ENCODE results near the gene TBX2. TPM values are rescaled to one million over a fixed set of nuclear protein-coding genes. Genes with fewer than 3 reads are reported as not detected.

Gene TBX2
- total and polyA plus RNA-seq, 2 of the 13 experiments (the other 11 are each of a cell fraction or from before 2014, with no cell fraction given), result 2.8 to 15.3 TPM

DNA sequence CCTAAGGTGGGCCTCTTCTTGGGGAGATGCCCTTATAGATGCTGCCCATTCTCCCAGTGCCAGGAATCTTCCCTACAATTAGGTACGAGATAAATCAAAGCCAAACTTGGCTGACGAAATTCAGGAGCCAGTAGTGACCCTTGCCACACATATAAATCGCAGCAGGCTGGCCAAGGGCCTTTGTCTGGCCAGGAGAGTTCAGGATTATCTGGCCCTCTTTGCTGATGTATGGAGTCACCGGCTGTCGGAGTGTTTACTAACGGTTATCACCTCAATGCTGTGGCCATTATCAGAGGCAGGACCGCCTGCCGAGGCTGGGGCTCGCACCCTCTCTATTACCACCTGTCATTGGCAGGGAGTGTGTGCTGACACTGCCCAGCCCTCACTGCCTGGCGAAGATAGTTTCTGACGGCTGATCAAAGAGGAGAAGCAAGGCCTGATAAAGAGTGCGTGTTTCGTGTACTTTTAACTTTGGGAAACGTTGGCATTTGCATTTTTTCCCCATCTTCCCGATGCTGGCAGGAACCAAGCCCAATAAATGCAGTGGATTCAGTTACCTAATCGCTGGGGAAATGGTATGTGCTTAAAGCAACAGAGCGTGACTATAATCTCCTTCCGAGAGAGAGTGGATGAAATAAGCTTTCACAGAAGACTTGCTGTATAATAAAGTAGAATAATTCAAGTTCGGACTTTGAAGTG is 32.8 kb upstream of the TBX2 start (continued):
- TF ChIP-seq ZNF30 (CRISPR knock-in tag; IDR thresholded peaks at IDR 0.05), result no peak
- no peak for TF ChIP-seq HNF4G (IDR thresholded peaks at IDR 0.05; ENCODE audit: borderline replicate concordance, low read depth, low read length)
- TF ChIP-seq HNF4G (CRISPR knock-in tag; IDR thresholded peaks at IDR 0.05; ENCODE audit: borderline replicate concordance, low read depth), result peak; percentile 65; the same call in 1 of the 2 replicates
- TF ChIP-seq ZNF260 (CRISPR knock-in tag; IDR thresholded peaks at IDR 0.05; ENCODE audit: borderline replicate concordance, low read depth), result no peak
- TF ChIP-seq FLYWCH1 (CRISPR knock-in tag; IDR thresholded peaks at IDR 0.05), result no peak
- peak; percentile 83 for TF ChIP-seq SKI (IDR thresholded peaks at IDR 0.05; ENCODE audit: partially characterized antibody)
- TF ChIP-seq ZSCAN20 (CRISPR knock-in tag; IDR thresholded peaks at IDR 0.05; ENCODE audit: borderline replicate concordance), result no peak
- TF ChIP-seq, protein P1, sequence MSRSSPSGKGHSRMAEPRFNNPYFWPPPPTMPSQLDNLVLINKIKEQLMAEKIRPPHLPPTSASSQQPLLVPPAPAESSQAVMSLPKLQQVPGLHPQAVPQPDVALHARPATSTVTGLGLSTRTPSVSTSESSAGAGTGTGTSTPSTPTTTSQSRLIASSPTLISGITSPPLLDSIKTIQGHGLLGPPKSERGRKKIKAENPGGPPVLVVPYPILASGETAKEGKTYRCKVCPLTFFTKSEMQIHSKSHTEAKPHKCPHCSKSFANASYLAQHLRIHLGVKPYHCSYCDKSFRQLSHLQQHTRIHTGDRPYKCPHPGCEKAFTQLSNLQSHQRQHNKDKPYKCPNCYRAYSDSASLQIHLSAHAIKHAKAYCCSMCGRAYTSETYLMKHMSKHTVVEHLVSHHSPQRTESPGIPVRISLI (CRISPR knock-in tag; IDR thresholded peaks at IDR 0.05; ENCODE audit: borderline replicate concordance), result peak; percentile 39; the same call in 1 of the 2 replicates
- TF ChIP-seq, protein P2, sequence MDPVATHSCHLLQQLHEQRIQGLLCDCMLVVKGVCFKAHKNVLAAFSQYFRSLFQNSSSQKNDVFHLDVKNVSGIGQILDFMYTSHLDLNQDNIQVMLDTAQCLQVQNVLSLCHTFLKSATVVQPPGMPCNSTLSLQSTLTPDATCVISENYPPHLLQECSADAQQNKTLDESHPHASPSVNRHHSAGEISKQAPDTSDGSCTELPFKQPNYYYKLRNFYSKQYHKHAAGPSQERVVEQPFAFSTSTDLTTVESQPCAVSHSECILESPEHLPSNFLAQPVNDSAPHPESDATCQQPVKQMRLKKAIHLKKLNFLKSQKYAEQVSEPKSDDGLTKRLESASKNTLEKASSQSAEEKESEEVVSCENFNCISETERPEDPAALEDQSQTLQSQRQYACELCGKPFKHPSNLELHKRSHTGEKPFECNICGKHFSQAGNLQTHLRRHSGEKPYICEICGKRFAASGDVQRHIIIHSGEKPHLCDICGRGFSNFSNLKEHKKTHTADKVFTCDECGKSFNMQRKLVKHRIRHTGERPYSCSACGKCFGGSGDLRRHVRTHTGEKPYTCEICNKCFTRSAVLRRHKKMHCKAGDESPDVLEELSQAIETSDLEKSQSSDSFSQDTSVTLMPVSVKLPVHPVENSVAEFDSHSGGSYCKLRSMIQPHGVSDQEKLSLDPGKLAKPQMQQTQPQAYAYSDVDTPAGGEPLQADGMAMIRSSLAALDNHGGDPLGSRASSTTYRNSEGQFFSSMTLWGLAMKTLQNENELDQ (CRISPR knock-in tag; IDR thresholded peaks at IDR 0.05; ENCODE audit: borderline replicate concordance), result peak; percentile 91; the same call in 1 of the 2 replicates
- TF ChIP-seq SIN3A (IDR thresholded peaks at IDR 0.05; ENCODE audit: borderline replicate concordance, low read depth, low read length), result no peak
- TF ChIP-seq, protein P3, sequence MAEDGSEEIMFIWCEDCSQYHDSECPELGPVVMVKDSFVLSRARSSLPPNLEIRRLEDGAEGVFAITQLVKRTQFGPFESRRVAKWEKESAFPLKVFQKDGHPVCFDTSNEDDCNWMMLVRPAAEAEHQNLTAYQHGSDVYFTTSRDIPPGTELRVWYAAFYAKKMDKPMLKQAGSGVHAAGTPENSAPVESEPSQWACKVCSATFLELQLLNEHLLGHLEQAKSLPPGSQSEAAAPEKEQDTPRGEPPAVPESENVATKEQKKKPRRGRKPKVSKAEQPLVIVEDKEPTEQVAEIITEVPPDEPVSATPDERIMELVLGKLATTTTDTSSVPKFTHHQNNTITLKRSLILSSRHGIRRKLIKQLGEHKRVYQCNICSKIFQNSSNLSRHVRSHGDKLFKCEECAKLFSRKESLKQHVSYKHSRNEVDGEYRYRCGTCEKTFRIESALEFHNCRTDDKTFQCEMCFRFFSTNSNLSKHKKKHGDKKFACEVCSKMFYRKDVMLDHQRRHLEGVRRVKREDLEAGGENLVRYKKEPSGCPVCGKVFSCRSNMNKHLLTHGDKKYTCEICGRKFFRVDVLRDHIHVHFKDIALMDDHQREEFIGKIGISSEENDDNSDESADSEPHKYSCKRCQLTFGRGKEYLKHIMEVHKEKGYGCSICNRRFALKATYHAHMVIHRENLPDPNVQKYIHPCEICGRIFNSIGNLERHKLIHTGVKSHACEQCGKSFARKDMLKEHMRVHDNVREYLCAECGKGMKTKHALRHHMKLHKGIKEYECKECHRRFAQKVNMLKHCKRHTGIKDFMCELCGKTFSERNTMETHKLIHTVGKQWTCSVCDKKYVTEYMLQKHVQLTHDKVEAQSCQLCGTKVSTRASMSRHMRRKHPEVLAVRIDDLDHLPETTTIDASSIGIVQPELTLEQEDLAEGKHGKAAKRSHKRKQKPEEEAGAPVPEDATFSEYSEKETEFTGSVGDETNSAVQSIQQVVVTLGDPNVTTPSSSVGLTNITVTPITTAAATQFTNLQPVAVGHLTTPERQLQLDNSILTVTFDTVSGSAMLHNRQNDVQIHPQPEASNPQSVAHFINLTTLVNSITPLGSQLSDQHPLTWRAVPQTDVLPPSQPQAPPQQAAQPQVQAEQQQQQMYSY (CRISPR knock-in tag; IDR thresholded peaks at IDR 0.05), result no peak
- no peak for TF ChIP-seq TRIM24 (CRISPR knock-in tag; IDR thresholded peaks at IDR 0.05)
- no peak for TF ChIP-seq CENPT (CRISPR knock-in tag; IDR thresholded peaks at IDR 0.05; ENCODE audit: low read depth)
- peak; percentile 96 for TF ChIP-seq RXRA (CRISPR knock-in tag; IDR thresholded peaks at IDR 0.05)
- TF ChIP-seq, protein P4, sequence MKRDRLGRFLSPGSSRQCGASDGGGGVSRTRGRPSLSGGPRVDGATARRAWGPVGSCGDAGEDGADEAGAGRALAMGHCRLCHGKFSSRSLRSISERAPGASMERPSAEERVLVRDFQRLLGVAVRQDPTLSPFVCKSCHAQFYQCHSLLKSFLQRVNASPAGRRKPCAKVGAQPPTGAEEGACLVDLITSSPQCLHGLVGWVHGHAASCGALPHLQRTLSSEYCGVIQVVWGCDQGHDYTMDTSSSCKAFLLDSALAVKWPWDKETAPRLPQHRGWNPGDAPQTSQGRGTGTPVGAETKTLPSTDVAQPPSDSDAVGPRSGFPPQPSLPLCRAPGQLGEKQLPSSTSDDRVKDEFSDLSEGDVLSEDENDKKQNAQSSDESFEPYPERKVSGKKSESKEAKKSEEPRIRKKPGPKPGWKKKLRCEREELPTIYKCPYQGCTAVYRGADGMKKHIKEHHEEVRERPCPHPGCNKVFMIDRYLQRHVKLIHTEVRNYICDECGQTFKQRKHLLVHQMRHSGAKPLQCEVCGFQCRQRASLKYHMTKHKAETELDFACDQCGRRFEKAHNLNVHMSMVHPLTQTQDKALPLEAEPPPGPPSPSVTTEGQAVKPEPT (CRISPR knock-in tag; IDR thresholded peaks at IDR 0.05; ENCODE audit: low read depth), result 0 out of 2 replicates have a peak, but pooled peaks have one; percentile 32
- no peak for TF ChIP-seq RBAK (CRISPR knock-in tag; IDR thresholded peaks at IDR 0.05)
- TF ChIP-seq, protein P5, sequence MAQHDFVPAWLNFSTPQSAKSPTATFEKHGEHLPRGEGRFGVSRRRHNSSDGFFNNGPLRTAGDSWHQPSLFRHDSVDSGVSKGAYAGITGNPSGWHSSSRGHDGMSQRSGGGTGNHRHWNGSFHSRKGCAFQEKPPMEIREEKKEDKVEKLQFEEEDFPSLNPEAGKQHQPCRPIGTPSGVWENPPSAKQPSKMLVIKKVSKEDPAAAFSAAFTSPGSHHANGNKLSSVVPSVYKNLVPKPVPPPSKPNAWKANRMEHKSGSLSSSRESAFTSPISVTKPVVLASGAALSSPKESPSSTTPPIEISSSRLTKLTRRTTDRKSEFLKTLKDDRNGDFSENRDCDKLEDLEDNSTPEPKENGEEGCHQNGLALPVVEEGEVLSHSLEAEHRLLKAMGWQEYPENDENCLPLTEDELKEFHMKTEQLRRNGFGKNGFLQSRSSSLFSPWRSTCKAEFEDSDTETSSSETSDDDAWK (CRISPR knock-in tag; IDR thresholded peaks at IDR 0.05), result no peak
- TF ChIP-seq WIZ (CRISPR knock-in tag; IDR thresholded peaks at IDR 0.05), result no peak
- TF ChIP-seq ZFAT (CRISPR knock-in tag; conservative IDR thresholded peaks at IDR 0.05), result no peak
